Measurements from ENCODE around the gene ARFGAP3. TPM values are rescaled to one million over a fixed set of nuclear protein-coding genes. Genes with fewer than 3 reads are reported as not detected.

Gene ARFGAP3
- polyA plus RNA-seq, 1 of the 3 experiments (the other 2 are of a cell fraction), result 12.6 TPM

GRCh38 chr22:42792453-42792908 lies 64.6 kb downstream of the ARFGAP3 start (continued):
- no peak for TF ChIP-seq MAX (IDR thresholded peaks at IDR 0.05; ENCODE audit: low read depth)

GRCh38 chr22:42791721-42792452 lies 65.2 kb downstream of the ARFGAP3 start:
- no peak overlapping the region for H3K27ac ChIP-seq (ENCODE audit: low read depth in 2 of 2, low read length in 1 of 2)
- 100% methylated on average over 1 of the region's 20 CpGs for WGBS (ENCODE audit: low lambda C conversion rate)
- H3K9ac ChIP-seq, result no peak overlapping the region
- no peaks in the 10 kb centered on the region for H3K79me2 ChIP-seq (ENCODE audit: insufficient read depth)
- H3K27me3 ChIP-seq (ENCODE audit: insufficient read depth), result no peaks in the 10 kb centered on the region
- H3K4me1 ChIP-seq (ENCODE audit: control insufficient read depth in 1 of 2, insufficient read depth in 2 of 2, low read depth in 1 of 2, low read length in 1 of 2), result no peaks in the 10 kb centered on the region
- H4K20me1 ChIP-seq (ENCODE audit: insufficient read depth), result no peaks in the 10 kb centered on the region
- H3K4me3 ChIP-seq (ENCODE audit: low read depth in 2 of 2, low read length in 1 of 2), result no peak overlapping the region
- POLR2A ChIA-PET, result no interaction called here
- CTCF ChIA-PET, result no interaction called here
- no peak for DNase-seq
- no peaks in the 10 kb centered on the region for H3K9me3 ChIP-seq
- H3K4me2 ChIP-seq, result no peak overlapping the region
- peaks cover 0 to 4% of the 10 kb centered on the region in 2 experiments for H3K36me3 ChIP-seq (replicated peaks in 1 of 2; ENCODE audit: control insufficient read depth in 1 of 2, insufficient read depth in 2 of 2, low read length in 1 of 2)
- no peaks in the 10 kb centered on the region for H3K9me2 ChIP-seq
- TF ChIP-seq TEAD4 (IDR thresholded peaks at IDR 0.05; ENCODE audit: borderline replicate concordance, insufficient read depth), result no peak
- no peak for TF ChIP-seq FOXM1 (IDR thresholded peaks at IDR 0.05; ENCODE audit: low read depth)
- no peak for TF ChIP-seq USF2 (IDR thresholded peaks at IDR 0.05; ENCODE audit: borderline replicate concordance, low read depth, low read length)
- no peak for TF ChIP-seq ELF1 (IDR thresholded peaks at IDR 0.05)
- no peak for TF ChIP-seq PBX3 (IDR thresholded peaks at IDR 0.05)
- no peak for TF ChIP-seq USF1 (IDR thresholded peaks at IDR 0.05; ENCODE audit: borderline replicate concordance, low read depth)
- TF ChIP-seq EZH2phosphoT487 (IDR thresholded peaks at IDR 0.05; ENCODE audit: borderline replicate concordance, low read depth), result no peak
- no peak for TF ChIP-seq NFIC (IDR thresholded peaks at IDR 0.05; ENCODE audit: borderline replicate concordance)
- no peak for TF ChIP-seq RFX5 (IDR thresholded peaks at IDR 0.05; ENCODE audit: low read length)
- TF ChIP-seq NRF1 (IDR thresholded peaks at IDR 0.05; ENCODE audit: low read depth, low read length), result no peak
- no peak for TF ChIP-seq ZBTB33 (IDR thresholded peaks at IDR 0.05; ENCODE audit: borderline replicate concordance, low read depth)
- TF ChIP-seq SIN3A (IDR thresholded peaks at IDR 0.05; ENCODE audit: borderline replicate concordance, low read depth, low read length), result no peak
- no peak for TF ChIP-seq CTCF (IDR thresholded peaks at IDR 0.05)
- TF ChIP-seq YY1 (IDR thresholded peaks at IDR 0.05; ENCODE audit: low read depth), result no peak
- TF ChIP-seq RCOR1 (IDR thresholded peaks at IDR 0.05; ENCODE audit: low read length), result no peak
- H2AFZ ChIP-seq (ENCODE audit: low read depth), result no peak overlapping the region
- no peaks in the 10 kb centered on the region for H3F3A ChIP-seq (replicated peaks; ENCODE audit: insufficient read depth)

Measured in SK-N-SH (cell line).